Medulla oblongata (tissue), 1 donor: Measurements from ENCODE around the gene CTSD.

Experiments
- DNase-seq: peaks from one replicate; pipeline ENCODE4 v3.0.0-alpha.2; 2015; ENCODE audit errors: extremely low spot score

The CTSD gene

DNA sequence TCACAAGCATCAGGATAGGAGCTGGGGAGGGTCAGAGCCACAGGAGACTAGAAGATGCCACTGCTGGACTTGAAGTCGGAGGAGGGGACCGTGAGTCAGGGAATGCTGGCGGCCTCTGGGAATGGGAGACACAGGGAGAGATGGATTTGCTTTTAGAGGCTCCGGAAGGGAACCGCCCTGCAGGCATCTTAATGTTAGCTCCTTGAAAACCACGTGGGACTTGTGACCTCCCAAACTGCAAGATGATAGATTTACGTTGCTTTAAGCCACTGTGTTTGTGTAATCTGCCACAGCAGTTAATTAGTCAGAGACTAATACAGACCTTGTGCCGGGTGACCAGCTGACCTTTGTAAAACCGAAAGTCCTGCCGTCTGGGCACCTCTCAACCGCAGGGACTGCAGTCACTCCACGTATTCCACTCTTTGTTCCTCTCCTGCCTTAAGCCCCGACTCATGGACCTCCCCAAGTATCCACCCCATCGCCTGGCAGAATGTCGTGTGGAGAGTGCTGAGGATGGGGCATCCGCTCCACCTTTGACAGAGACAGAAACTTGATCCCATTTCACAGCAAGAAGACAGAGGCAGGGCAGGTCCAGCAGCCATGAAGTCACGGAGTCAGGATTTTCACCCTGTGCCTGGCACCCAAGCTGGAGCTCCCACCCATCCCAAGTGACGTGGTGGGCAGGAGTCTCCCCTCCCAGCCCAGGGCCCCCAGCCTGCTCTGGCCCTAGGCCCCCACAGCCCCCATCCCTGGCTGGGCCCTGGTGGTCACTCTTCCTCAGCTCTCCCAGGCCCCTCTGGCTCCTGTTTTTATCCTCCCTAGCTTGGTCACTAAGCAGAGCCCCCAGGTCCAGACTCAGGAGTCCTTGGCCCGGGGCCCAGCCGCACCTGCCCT lies 19.4 kb upstream of the CTSD start:
- no peak for DNase-seq

DNA sequence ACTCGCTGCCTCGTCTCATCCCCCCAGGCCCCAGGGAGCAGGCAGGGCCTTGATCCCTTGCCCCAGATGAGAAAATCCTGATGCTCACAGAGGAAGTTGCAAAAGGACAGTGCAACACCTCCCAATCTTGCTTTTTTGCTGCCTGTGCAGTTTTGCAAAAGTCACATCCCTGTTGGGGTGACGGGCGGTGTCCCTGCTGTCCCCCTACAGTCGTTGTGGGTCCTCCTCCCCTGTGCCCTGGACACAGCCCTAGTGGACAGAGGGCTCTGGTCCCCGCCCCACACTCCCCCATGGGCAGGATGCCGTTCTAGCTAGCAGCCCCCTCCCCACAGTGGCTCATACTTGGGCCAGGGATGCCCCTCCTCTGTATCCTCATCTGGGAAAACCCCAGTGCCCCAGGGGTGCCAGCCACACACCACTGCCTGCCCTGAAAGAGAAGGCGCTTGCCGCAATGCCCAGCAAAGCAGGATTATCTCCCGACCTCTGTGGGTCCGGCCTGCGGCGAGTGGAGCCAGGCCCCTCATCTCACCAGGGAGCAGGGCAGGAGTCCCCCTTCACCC lies 18.4 kb upstream of the CTSD start:
- DNase-seq, result no peak

DNA sequence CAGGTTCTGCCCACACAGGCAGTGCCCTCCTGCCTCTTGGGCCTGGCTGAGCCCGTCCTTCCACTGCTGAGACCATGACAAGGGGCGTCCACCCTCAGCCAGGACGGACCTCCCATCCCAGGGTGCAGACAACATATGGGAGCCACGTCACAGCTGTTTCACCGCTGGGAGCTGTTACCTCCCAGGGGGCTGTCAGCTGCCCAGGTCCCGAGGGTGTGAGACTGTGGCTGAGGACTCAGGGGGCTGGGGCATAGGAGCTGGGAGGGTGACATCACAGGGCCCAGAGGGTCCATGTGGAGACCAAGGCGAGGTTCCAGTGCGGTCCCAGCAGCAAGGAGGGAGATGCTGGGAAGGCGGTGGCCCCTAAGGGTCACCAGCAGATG lies 17.9 kb upstream of the CTSD start:
- no peak for DNase-seq

DNA sequence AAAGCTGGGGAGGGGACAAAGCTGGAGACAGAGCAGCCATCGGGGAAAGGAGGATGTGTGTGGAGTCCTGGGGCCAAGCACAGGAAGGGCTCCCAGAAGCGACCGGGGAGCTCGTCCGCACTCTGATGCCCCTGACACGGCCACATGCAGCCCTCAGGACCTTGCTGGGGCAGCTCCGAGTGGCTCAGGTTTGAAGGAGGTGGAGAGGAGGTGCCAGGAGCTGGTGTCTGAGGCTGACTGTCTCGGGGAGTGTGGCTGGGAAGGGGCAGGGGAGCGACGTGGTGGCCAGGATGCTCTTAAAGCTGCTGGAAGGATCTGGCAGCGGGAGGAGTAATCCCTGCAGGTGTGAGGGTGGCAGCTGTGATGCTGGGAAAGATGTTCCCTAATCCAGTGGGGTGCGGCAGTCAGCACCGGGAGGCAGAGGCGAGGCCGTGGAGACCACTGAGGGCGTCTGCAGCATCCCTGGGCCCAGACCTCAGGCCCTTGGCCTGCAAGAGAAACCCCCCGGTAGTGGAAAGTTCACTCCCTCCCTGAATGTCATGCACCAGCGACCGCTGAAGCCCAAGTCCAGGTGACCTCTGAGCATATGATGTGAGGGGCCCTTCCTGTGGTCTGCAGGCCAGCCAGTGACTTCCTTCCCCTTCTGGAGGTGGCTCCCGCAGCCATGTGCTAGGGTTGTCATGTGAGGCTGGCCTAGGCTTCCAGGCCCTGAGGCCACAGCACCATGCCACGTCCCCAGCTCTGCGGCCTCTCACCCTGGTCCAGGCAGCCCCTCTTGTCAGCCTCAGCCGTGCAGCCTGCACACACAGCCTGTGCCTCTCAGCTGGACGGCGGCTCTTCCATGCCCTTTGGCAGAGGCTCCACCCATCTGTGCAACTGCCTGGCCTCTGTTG lies 17.2 kb upstream of the CTSD start:
- DNase-seq, result peak; percentile 68

DNA sequence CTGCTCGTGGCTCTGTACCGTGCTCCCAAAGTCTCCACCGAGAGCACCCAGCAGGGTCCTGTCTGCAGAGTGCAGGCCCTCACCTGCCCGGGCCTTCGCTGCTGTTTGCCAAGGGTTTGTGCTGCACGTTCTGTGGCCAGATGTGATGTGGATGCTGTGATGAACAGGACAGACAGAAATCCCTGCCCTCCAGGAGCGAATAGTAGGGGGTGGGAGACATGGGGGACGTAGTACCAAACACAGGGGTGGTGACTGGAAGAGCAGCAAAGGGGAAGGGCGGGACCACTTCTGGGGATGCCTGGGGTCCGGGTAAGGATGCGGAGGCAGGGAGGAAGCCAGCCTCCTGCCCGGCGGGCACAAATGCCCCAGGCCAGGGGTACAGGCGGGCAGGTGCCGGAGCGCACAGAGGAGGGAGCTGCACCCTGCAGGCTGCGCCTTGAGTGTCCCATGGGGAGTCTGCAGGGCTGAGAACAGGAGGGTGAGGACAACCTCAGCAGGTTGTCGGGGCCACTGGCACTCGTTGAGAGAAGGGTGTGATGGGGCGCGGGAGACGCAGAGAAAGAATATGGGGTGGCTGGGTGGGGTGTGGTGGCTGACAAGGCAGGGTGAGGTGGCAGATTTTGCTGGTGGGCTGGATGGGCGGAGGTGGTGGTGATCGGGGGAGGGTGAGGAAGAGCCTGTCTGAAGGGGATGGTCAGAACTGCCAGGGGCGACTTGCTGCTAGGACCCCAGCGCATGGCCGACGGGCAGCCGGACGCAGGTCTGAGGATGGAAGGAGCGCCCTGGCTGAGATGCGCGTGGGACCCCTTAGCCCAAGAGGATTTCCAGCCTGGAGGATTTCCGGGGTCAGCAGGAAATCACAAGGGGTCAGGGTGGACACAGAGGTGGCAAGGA lies 16.3 kb upstream of the CTSD start:
- DNase-seq, result no peak

DNA sequence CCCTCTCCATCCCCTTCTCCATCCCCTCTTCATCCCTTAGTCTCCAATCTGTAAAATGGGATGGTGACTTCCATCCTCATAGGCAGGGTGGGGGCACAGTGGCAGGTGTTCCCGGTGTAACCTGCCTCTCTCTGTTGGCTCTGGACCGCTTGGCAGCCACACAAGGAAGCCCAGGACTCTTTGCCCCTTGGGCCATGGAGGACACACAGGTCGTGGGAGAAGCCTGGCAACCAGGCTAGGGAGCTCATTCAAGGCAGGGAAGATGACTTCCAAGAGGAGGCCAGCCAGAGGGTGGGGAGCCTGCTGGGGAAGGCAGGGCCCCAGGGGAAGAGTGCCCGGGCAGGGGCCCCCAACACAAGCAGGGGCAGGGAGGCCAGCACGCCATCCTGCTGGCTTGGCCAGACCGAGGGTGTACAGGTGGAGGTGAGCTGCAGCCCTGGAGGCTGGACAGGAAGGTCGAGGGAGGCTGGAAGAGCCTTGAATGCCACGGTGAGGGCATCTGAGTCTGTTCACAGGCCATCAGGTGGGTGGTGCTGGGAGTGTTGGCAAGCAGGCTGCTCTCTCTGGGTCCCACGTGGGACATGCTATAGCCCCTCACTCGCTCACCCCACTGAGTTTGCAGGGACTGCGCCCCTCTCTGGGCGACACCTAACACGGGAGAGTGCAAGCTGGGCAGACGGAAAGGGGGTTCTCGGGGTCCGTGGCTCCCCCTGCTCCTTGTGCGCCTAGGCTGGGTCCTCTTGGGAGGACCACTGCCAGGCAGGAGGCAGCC lies 15.5 kb upstream of the CTSD start:
- DNase-seq, result no peak

DNA sequence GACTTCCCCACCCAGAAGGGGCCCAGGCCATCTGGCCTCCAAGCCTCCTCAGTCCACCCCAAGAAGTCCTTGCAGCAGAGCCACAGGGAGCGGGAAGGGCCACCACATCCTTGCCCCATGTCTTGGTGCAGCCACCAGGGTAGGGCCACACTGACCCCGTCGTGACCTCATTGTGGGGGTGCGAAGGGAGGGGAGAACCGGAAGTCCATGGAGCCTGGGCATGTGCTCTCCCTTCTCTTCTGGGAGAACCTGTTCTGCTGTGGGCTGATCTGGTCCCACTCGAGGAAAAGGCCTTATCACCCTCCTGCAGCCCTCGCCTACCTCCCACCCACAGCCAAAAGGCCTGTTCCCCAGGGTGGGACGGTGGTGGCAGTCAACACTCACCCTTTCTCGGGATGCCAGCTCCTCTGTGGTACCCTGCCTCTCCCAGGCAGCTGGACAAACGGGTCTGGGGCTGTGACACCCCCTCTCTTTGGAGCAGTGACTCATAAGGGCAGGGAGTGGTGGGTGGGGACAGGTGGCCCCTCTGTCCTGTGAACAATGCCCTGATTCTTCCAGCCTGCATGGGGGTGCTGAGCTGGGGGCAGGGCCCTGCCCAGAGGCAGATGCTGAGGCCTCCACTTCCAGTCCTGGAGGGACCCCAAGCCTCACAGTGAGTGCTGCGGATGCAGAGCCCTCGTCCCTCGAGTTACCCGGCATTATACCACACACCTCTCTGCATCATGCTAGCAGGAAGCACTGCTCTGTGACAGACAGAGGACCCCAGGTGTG lies 14.6 kb upstream of the CTSD start:
- DNase-seq, result no peak

DNA sequence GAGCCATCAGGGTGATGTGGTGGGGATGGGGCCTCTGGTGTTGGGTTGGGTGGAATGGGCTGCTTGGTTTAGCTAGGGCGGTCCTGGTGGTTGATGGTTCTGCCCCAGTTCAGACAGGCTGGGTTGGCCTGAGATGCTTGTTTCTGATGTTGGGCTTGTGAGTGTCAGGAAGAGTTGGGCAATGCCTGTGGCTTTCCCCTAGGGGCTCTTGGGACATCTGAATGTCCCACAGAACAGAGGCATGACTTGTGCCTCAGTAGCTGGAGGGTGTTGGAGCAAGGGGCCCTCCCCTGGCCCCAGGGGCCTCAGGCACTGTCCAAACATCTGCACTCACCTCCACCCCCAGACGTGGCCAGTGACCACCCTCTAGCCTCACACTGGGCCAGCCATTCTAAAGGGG lies 14.0 kb upstream of the CTSD start:
- no peak for DNase-seq

DNA sequence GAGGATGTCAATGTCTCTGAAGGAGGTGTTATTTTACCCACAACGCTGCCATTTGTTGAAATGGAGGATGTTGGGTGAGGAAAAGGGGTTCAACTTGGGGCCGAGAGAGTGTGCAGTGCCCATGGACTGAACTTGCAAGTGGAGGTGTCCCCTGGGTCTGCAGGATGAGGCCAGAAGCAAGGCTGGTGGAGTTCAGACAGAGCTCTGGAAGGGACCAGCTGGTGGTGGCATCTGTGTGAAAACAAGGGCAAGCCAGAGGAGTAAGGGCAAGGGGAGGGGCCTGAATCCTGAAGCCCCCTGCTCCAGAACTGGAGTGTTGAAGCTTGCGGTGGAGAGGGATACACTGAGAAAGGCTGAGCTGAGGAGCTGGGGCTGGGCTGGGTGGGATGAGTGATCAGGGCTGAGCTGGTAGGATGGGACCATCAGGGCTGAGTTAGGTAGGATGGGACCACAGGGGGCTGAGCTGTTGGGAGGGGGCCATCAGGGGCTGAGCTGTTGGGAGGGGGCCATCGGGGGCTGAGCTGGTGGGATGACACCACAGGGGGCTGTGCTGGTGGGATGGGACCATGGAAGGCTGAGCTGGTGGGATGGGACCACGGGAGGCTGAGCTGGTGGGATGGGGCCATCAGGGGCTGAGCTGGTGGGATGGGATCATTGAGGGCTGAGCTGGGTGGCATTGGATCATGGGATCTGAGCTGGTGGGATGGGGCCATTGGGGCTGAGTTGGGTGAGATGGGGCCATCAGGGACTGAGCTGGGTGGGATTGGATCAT lies 13.4 kb upstream of the CTSD start:
- no peak for DNase-seq

DNA sequence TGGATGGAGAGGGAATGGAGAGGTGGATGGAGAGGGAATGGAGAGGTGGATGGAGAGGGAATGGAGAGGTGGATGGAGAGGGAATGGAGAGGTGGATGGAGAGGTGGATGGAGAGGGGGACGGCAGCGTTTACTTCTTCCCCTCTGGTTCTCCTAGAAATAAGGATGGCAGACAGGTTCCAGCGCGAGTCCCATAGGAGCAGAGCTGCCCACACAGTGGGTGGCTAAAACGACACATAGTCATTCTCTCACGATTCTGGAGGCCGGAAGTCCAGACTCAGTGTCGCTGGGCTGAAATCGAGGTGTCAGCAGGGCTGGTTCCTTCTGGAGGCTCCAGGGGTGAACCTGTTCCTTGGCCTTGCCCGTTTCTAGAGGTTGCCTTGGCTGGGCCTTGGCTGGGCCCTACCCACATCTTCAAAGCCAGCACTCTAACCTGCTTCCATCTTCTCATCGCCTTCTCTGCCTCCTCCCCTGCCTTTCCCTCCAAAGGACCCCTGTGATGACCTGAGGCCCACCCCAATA lies 12.7 kb upstream of the CTSD start:
- DNase-seq, result no peak

DNA sequence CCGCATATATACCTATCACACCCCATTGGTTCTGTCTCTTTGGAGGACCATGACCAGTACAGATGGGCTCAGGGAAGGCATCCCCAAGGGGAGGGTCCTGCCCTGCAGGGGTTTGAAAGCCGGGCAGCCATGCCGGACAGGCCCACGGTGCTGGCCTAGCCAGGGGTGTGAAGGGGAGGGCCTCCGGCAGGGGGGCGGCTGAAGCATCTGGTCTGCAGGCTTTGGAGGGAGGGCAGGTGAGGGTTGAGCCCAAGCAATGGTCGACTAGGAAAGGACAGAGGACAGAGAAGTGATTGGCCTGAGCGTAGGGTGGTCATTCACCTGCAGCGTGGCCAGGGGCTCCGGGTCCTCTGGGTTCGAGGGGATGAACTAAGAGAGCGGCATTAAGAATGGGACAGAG lies 11.2 kb upstream of the CTSD start:
- no peak for DNase-seq

DNA sequence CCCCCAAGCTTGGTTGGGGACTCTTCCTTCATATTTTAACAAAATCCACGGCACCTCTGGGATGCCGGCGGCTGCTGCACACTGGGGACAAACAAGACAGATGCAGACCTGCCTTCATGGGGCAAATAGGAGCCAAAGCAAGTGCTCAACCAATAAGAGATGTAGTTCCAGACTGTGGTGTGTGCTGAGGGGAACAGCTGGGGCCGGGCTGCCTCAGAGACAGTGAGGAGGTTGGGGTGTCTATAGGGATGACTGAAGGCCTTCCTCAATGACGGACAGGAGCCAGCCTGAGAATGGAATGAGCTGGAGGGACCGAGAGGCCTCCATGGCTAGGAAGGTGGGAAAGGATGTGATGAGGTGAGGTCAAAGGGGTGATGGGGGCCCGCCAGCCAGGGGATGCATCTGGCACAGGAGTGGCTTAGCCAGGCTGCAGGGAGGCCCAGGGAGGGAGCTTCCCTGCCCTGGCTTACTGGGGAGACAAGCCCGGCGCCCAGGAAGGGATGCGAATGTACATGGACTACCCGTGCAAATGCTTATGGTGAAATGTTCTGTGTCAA lies 10.3 kb upstream of the CTSD start:
- DNase-seq, result no peak

DNA sequence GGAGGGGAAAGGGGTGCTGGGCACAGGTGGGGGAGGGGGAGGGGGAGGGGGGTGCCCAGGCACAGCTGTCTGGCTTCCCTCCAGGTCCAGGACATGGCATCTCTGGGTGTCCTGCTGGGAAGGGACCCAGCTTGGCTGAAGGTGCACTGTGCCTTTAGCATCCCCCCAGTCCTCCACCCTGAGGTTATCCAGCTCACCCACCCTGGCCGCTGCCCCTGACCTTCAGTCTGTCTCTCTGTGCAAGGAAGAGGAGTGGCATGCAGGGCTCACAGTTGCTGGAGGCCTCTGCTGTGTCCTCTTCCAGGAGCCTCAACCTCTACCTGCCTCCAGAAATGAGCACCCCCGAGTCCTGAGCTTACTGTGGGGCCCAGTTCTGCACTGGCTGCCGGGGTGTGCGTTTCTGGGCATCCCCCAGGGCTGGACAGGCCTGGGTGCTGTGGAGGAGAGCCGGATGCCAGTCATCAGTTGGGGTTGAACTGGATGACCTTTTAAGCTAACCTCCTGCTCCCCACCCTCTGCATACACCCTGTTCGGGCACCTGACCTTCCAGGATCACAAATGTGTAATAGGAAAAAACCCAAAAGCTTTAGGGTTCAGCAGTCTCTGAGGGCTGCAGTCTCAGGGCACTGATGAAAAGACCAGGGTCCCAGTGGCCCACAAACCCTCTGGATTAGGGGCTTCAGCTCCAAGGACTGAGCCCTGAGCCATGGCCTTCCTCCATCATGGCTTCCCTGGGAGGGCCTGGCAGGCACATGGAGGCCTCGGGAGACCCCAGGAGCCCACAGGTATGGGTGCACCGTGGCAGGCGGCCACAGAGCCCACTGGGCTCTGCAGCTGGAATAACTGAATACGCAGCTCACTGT lies 9.6 kb upstream of the CTSD start:
- no peak for DNase-seq

DNA sequence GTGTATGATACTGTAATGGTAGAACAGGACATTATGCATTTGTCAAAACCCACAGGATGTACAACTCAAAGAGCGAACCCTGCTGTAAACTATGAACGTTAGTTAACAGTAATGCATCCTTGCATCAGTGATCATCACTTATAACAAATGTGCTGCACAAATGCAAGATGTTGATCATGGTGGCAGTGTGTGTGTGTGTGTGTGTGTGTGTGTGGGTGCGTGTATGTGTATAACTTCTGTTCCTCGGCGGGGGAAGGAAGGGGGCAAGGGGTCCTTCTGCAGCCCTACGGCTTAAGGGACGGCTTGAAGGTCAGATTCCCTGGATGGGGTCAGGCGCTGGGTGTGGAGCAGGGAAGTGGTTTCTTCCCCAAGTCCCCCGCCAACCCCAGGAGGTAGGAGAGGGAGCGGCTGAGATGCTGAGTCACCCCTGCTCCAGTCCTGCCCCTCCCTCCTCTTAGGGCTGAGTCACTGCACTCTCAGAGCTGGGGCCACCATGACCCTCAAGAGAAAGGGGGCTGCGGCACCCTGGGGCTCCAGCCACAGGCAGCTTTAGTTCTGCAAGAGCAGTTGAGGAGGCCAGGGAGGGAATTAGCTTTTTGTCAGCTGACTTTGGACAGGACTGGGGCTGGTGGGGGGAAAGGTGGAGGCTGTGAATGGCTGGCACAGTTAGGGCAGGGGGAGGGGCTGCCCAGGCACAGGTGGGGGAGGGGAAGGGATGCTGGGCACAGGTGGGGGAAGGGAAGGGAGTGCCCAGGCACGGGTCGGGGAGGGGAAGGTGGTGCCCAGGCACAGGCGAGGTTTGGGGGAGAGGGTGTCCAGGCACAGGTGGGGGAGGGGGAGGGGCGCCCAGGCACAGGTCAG lies 8.8 kb upstream of the CTSD start:
- DNase-seq, result no peak

DNA sequence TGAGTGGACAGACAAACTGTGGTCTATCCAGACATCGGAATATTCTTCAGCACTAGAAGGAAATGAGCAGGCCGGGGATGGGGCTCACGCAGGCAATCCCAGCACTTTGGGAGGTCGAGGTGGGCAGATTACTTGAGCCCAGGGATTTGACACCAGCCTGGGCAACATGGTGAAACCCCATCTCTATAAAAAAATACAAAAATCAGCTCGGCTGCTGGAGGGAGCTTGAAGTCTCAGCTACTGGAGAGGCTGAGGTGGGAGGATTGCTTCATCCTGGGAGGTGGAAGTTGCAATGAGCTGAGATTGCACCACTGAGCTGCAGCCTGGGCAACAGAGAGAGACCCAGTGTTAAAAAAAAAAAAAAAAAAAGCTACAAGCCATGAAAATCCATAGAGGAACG lies 8.0 kb upstream of the CTSD start:
- no peak for DNase-seq

DNA sequence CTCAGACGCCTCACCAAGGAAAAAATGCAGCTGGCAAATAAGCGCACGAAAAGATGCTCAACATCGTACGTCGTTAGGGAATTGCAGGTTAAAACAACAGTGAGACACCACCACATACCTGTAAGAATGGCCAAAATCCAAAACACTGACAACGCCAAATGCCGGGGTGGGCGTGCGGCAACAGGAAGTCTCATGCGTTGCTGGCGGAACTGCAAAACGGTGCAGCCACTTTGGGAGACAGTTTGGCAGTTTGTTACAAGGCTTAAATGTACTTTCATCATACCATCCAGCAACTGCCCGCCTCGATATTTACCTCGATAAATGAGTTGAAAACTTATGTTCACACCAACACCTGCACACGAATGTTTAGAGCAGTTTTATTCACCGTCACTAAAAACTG lies 7.5 kb upstream of the CTSD start:
- no peak for DNase-seq

DNA sequence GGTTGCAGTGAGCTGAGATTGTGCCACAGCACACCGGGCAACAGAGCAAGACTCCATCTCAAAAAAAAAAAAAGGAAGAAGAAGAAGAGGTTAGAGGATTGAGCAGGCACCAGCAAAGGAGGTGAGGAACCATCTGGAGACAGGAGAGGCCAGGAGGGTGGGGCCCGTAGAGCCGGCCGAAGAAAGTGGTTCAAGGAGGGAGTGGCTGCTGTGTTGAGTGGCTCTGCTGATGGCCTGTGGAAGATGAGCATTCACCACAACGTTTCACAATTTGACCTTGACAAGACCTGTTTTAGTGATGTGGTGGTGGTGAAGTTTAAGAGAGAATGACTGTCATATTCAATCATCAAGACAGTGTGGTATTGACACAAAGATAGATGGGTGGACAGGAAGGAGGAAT lies 6.8 kb upstream of the CTSD start:
- DNase-seq, result no peak
